HepG2 (cell line): ENCODE data around the gene IRAK2. TPM values are rescaled to one million over a fixed set of nuclear protein-coding genes. Genes with fewer than 3 reads are reported as not detected.

ENCODE experiments used
- AGO2 ChIP-seq: fragments of 200-400 bp; formaldehyde crosslinking; optimal IDR thresholded peaks from 2 replicates; pipeline ENCODE3; 2017; ENCODE audit warnings: mild to moderate bottlenecking, low read depth, low read length, moderate library complexity
- BRD4 ChIP-seq: sonication (generic); formaldehyde crosslinking; IDR thresholded peaks from 2 replicates; pipeline ENCODE4 v1.4.0; 2020; ENCODE audit warnings: missing genetic modification reagents
- GATAD2A ChIP-seq: IDR thresholded peaks from 2 replicates; pipeline ENCODE4 v1.6.1; 2016
- HMG20A ChIP-seq: IDR thresholded peaks from 2 replicates; pipeline ENCODE4 v1.6.1; 2016; ENCODE audit warnings: borderline replicate concordance
- HNF4A ChIP-seq: sonication (generic); formaldehyde crosslinking; IDR thresholded peaks from 2 replicates; pipeline ENCODE4 v1.4.0; 2020; ENCODE audit warnings: missing genetic modification reagents
- MAF1 ChIP-seq: sonication (generic); formaldehyde crosslinking; IDR thresholded peaks from 2 replicates; pipeline ENCODE4 v1.5.0; 2020; ENCODE audit warnings: missing genetic modification reagents, borderline replicate concordance
- MAFK ChIP-seq, 2 experiments: IDR thresholded peaks in 1 of 2; conservative IDR thresholded peaks in 1 of 2; 2 replicates each; pipeline ENCODE4 v1.6.1; 2011; ENCODE audit warnings: improper control_type of control experiment in 2 of 2, low read length in 2 of 2
- PCBP1 ChIP-seq: fragments of 200-400 bp; formaldehyde crosslinking; IDR thresholded peaks from 2 replicates; pipeline ENCODE4 v1.6.1; 2017; ENCODE audit warnings: mild to moderate bottlenecking, low read depth, low read length, borderline replicate concordance
- TBL1XR1 ChIP-seq: fragments of 150-350 bp; IDR thresholded peaks from 2 replicates; pipeline ENCODE4 v1.6.1; 2014; ENCODE audit warnings: borderline replicate concordance, low read length; ENCODE audit not compliant: partially characterized antibody
- ZNF205 ChIP-seq: IDR thresholded peaks from 2 replicates; pipeline ENCODE4 v1.6.1; 2018; ENCODE audit warnings: missing biosample characterization, missing genetic modification reagents
- ZNF234 ChIP-seq: sonication (generic); formaldehyde crosslinking; conservative IDR thresholded peaks from 2 replicates; pipeline ENCODE4 v1.5.1; 2020; ENCODE audit warnings: mild to moderate bottlenecking, missing genetic modification reagents
- ZNF468 ChIP-seq: sonication (generic); formaldehyde crosslinking; IDR thresholded peaks from 2 replicates; pipeline ENCODE4 v1.8.0; 2022; ENCODE audit warnings: mild to moderate bottlenecking, moderate library complexity, missing genetic modification reagents
- ZSCAN22 ChIP-seq: sonication (generic); formaldehyde crosslinking; IDR thresholded peaks from 2 replicates; pipeline ENCODE4 v1.4.0; 2020; ENCODE audit warnings: mild to moderate bottlenecking, missing genetic modification reagents
- polyA plus RNA-seq, 8 experiments: library from polyadenylated mRNA; depleted of rRNA in 3 of 8; stranded (reverse) in 7 of 8; unstranded in 1 of 8; fragments of >200 nt; fragmentation: Illumina TruSeq in 4 of 8; extraction: Trizol in 4 of 8; gene quantifications; 2 replicates each; pipeline versions ENCODE4 v1.2.1 to v1.2.3, GENCODE V29; 2011 to 2016; ENCODE audit warnings: low read depth in 4 of 8, missing spikeins in 1 of 8, mixed read lengths in 1 of 8; ENCODE audit not compliant: insufficient read depth in 1 of 8
- total RNA-seq, 5 experiments: library from RNA; depleted of rRNA; stranded (reverse); fragments of >200 nt; fragmentation: Illumina TruSeq; extraction: Trizol; gene quantifications; 2 replicates each; pipeline ENCODE4 v1.2.3, GENCODE V29; 2016; ENCODE audit warnings: low read depth in 1 of 5
- TF ChIP-seq, protein P1 (sequence below): sonication (generic); formaldehyde crosslinking; IDR thresholded peaks from 2 replicates; pipeline ENCODE4 v1.4.0; 2020; ENCODE audit warnings: missing genetic modification reagents, borderline replicate concordance
- TF ChIP-seq, protein P2 (sequence below): sonication (generic); formaldehyde crosslinking; IDR thresholded peaks from 2 replicates; pipeline ENCODE4 v1.5.1; 2020; ENCODE audit warnings: missing genetic modification reagents, mild to moderate bottlenecking, borderline replicate concordance
- TF ChIP-seq, protein P3 (sequence below), 2 experiments: sonication (generic) in 1 of 2; formaldehyde crosslinking in 1 of 2; IDR thresholded peaks; 2 replicates each; pipeline versions ENCODE4 v1.4.0 to v1.6.1; 2018 to 2020; ENCODE audit warnings: missing genetic modification reagents in 2 of 2, borderline replicate concordance in 1 of 2, low read depth in 1 of 2, mild to moderate bottlenecking in 1 of 2, missing biosample characterization in 1 of 2
- TF ChIP-seq, protein P4 (sequence below): sonication (generic); formaldehyde crosslinking; IDR thresholded peaks from 2 replicates; pipeline ENCODE4 v1.4.0; 2020; ENCODE audit warnings: missing genetic modification reagents
- TF ChIP-seq, protein P5 (sequence below): sonication (generic); formaldehyde crosslinking; IDR thresholded peaks from 2 replicates; pipeline ENCODE4 v1.4.0; 2020; ENCODE audit warnings: missing genetic modification reagents

Gene IRAK2
- total and polyA plus RNA-seq, 2 of the 13 experiments (the other 11 are each of a cell fraction or from before 2014, with no cell fraction given) = 13.1 to 23.3 TPM

DNA sequence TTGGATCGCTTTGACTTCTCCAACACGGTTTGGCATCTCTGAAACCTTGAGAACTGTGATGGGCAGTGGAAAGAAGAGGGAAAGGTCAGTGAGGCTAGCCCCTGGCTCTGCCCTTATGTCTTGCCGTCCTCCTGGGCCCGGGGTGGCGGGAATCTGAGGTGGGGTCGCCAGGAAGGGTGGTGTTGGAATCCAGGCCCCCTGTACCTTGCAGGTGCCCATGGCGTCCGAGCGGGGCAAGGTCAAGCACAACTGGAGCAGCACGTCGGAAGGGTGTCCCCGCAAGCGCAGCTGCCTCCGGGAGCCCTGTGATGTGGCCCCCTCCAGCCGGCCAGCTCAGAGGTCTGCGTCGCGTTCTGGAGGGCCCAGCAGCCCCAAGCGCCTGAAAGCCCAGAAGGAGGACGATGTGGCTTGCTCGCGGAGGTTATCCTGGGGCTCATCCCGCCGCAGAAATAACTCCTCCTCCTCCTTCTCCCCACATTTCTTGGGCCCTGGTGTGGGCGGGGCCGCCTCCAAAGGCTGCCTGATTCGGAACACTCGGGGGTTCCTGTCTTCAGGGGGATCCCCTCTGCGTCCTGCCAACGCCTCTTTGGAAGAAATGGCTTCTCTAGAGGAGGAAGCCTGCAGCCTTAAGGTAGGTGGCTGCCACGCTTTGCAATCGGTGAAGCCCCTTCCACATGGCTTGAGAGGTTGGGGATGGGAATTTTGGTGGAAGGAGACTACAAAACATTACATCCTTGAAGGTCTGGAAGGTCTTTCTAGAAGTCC lies 84.4 kb downstream of the IRAK2 start (continued):
- TF ChIP-seq, protein P1, sequence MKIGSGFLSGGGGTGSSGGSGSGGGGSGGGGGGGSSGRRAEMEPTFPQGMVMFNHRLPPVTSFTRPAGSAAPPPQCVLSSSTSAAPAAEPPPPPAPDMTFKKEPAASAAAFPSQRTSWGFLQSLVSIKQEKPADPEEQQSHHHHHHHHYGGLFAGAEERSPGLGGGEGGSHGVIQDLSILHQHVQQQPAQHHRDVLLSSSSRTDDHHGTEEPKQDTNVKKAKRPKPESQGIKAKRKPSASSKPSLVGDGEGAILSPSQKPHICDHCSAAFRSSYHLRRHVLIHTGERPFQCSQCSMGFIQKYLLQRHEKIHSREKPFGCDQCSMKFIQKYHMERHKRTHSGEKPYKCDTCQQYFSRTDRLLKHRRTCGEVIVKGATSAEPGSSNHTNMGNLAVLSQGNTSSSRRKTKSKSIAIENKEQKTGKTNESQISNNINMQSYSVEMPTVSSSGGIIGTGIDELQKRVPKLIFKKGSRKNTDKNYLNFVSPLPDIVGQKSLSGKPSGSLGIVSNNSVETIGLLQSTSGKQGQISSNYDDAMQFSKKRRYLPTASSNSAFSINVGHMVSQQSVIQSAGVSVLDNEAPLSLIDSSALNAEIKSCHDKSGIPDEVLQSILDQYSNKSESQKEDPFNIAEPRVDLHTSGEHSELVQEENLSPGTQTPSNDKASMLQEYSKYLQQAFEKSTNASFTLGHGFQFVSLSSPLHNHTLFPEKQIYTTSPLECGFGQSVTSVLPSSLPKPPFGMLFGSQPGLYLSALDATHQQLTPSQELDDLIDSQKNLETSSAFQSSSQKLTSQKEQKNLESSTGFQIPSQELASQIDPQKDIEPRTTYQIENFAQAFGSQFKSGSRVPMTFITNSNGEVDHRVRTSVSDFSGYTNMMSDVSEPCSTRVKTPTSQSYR (CRISPR knock-in tag) = no peak
- TF ChIP-seq ZSCAN22 (CRISPR knock-in tag) (no peak), MAFK (conservative IDR thresholded peaks at IDR 0.05 in 1 of 2, IDR thresholded peaks at IDR 0.05 in 1 of 2; ENCODE audit: low read length in 2 of 2) (no peak), AGO2 (peak; percentile 61), ZNF205 (CRISPR knock-in tag) (no peak), GATAD2A (CRISPR knock-in tag) (no peak), MAF1 (no peak), ZNF234 (no peak), PCBP1 (no peak), HMG20A (CRISPR knock-in tag) (no peak), BRD4 (no peak), HNF4A (CRISPR knock-in tag) (no peak), ZNF468 (no peak), TBL1XR1 (no peak)
- TF ChIP-seq, protein P2, sequence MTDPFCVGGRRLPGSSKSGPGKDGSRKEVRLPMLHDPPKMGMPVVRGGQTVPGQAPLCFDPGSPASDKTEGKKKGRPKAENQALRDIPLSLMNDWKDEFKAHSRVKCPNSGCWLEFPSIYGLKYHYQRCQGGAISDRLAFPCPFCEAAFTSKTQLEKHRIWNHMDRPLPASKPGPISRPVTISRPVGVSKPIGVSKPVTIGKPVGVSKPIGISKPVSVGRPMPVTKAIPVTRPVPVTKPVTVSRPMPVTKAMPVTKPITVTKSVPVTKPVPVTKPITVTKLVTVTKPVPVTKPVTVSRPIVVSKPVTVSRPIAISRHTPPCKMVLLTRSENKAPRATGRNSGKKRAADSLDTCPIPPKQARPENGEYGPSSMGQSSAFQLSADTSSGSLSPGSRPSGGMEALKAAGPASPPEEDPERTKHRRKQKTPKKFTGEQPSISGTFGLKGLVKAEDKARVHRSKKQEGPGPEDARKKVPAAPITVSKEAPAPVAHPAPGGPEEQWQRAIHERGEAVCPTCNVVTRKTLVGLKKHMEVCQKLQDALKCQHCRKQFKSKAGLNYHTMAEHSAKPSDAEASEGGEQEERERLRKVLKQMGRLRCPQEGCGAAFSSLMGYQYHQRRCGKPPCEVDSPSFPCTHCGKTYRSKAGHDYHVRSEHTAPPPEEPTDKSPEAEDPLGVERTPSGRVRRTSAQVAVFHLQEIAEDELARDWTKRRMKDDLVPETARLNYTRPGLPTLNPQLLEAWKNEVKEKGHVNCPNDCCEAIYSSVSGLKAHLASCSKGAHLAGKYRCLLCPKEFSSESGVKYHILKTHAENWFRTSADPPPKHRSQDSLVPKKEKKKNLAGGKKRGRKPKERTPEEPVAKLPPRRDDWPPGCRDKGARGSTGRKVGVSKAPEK (CRISPR knock-in tag) = no peak
- TF ChIP-seq, protein P3, sequence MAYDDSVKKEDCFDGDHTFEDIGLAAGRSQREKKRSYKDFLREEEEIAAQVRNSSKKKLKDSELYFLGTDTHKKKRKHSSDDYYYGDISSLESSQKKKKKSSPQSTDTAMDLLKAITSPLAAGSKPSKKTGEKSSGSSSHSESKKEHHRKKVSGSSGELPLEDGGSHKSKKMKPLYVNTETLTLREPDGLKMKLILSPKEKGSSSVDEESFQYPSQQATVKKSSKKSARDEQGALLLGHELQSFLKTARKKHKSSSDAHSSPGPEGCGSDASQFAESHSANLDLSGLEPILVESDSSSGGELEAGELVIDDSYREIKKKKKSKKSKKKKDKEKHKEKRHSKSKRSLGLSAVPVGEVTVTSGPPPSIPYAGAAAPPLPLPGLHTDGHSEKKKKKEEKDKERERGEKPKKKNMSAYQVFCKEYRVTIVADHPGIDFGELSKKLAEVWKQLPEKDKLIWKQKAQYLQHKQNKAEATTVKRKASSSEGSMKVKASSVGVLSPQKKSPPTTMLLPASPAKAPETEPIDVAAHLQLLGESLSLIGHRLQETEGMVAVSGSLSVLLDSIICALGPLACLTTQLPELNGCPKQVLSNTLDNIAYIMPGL (CRISPR knock-in tag; IDR thresholded peaks at IDR 0.05; ENCODE audit: borderline replicate concordance in 1 of 2, low read depth in 1 of 2) = peak in 1 of 2 experiments; percentile 29; a peak in 1 of 4 replicates
- TF ChIP-seq, protein P4, sequence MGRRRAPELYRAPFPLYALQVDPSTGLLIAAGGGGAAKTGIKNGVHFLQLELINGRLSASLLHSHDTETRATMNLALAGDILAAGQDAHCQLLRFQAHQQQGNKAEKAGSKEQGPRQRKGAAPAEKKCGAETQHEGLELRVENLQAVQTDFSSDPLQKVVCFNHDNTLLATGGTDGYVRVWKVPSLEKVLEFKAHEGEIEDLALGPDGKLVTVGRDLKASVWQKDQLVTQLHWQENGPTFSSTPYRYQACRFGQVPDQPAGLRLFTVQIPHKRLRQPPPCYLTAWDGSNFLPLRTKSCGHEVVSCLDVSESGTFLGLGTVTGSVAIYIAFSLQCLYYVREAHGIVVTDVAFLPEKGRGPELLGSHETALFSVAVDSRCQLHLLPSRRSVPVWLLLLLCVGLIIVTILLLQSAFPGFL (CRISPR knock-in tag) = no peak
- TF ChIP-seq, protein P5, sequence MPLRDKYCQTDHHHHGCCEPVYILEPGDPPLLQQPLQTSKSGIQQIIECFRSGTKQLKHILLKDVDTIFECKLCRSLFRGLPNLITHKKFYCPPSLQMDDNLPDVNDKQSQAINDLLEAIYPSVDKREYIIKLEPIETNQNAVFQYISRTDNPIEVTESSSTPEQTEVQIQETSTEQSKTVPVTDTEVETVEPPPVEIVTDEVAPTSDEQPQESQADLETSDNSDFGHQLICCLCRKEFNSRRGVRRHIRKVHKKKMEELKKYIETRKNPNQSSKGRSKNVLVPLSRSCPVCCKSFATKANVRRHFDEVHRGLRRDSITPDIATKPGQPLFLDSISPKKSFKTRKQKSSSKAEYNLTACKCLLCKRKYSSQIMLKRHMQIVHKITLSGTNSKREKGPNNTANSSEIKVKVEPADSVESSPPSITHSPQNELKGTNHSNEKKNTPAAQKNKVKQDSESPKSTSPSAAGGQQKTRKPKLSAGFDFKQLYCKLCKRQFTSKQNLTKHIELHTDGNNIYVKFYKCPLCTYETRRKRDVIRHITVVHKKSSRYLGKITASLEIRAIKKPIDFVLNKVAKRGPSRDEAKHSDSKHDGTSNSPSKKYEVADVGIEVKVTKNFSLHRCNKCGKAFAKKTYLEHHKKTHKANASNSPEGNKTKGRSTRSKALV = 0 out of 2 replicates have a peak, but pooled peaks have one; percentile 29
